NCI-H1930 (cell line): ENCODE data around the gene PIANP.

ENCODE experiments used
- DNase-seq, 2 experiments: peaks; one replicate each; lab custom pipeline; 2025; lab: John Stamatoyannopoulos, UW

PIANP gene

DNA sequence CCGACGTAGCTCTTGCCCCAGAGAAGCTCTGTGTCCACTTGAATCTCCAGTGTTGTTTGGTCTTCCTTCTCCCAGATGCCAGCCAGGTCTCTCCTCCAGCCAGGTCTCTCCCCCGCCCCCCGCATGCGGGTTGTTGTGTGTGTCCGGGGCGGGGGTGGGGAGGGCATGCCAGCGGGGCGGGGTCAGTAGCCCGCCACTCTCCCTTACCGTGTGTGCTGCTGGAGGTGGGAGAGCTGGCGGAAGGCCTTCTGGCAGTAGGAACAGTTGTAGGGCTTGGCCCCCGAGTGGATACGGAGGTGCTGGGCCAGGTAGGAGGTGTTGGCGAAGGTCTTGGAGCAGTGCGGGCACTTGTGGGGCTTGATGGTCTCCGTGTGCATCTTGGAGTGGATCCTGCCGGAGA lies 28.5 kb downstream of the PIANP start:
- DNase-seq, result no peak

DNA sequence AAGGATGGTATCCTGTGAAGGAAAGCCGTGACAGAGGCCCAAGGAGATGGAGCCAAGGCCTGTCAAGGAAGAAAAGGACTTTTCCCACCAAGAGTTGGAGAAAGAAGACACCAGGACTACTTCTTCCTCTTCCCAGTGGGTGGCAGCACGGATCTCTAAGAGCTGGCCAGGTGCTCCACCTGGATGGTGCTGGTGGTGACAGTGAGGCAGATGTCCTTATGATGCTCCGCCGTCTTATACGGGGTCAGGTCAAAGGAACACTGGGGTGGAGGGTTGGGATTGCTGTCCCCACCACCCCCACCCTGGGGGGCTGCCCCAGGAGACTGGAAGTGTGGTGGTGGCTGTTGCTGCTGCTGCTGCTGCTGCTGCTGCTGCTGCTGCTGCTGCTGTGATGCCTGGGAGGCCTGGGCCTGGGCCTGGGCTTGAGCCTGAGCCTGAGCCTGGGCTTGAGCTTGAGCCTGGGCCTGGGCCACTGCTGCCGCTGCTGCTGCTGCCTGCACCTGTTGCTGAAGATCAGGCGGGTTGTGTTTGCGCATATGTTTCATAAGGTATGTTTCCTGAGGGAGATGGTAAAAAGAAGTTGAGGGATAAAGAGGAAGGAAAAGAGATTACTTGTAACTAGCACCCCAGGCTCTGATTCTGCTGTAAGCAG lies 32.9 kb downstream of the PIANP start:
- peak in 1 of 2 experiments; percentile 50 for DNase-seq

- no peak for DNase-seq
These were observed 34.4 kb downstream of the PIANP start for GRCh38 chr12:6666211-6666610.

DNA sequence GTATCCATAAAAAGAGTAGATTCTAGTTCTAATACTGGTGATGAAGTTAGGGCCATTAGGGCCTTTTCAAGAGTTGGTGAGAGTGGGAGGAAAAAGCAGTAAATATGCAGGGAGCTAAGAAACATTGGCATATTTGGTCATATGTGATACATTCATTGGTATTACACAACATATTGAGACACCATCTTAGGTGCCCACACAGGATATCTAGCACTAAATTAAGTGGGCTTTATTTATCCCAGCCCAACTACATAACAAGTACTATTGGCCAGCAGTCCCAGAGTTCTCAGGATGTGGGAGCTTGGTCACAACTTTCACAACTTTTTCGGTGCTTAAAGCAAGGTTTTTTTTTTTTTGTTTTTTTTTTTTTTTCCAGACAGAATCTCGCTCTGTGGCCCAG lies 35.7 kb downstream of the PIANP start:
- no peak for DNase-seq

DNA sequence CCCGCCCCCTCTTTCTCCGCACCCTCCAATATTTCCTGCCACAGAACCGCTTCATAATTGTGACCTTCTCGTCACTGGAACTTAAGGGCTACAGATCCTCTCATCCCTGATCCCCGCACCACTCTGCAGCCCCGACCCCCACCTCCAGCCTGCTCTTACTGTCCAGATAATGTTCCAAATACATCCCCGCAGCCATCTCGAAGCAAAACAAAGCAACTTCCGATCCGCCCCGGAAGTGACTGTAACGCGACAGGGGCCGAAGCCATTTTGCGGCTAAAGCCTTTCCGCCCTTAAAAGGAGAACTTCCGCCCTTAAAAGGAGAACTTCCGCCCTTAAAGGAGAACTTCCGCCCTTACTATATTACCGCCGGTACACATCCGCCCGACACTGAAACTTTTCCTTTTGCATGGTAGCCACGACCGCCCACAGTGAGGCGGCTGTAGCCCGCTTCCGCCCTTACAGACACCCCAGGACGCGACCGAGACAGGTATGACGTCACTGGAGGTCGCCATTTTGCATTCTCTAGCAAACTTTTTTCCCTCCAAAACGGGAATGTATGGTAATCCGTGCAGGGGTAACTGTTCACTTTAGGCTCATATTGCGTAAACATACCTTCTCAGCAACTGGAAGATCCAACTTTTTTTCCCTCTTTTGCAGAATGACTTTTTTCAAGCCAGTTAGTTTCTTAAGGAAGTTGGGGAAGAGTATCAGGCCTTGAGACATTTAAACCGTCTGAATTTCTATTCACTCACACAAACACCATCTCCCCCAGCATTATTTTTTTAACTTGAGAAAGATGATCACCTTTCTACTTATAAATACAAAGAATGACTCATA lies 37.5 kb downstream of the PIANP start, which contains the start of gene ING4:
Gene ING4 (minus strand): TSS at position 214 of the 837 bp plus-strand sequence. CDS start 18 bp downstream, at position 196.
- peak; percentile 100 for DNase-seq

DNA sequence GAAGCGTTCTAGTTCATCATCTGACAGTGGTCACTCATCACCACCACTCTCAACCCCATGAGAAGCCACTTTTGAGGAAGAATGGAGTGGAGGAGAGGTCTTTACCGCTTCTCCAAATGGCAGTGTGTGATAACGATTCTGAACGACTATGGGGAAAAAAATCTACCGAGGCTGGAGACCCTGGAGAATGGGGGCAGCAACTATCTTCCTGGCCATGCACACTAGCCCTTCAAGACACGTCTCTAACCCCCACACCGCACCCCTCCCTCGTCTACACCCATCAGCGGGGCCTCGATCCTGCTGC lies 38.1 kb downstream of the PIANP start:
- DNase-seq, result no peak

GRCh38 chr12:6653987-6654386 lies 46.6 kb downstream of the PIANP start:
- no peak for DNase-seq

- DNase-seq, result no peak
These were observed 47.3 kb downstream of the PIANP start for GRCh38 chr12:6653342-6653741.

DNA sequence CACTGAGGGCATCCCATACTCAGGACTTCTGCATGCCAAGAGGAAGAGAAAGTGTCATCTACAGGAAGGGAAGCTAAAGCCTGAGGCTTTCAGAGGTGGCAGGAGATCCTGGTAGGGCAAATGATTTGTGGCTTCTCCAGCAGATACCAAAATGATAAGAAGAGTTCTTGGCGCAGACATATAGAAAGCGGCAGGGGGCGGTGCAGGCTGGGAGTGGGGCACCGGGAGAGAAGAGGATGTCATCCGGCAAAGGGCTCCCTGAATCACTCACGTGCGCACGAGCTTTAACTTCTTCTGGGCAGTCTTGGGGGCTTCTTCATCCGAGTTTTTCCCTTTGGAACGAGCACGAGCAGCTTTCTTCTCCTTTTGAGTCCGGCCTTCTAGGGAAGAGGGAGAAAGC lies 48.2 kb downstream of the PIANP start:
- no peak for DNase-seq

GRCh38 chr12:6650832-6651231 lies 49.8 kb downstream of the PIANP start:
- no peak for DNase-seq

- no peak for DNase-seq
These were observed 53.5 kb downstream of the PIANP start, which contains the start of gene ACRBP for GRCh38 chr12:6647083-6647604. Gene ACRBP (minus strand): TSS chr12:6647432. CDS start chr12:6647366, 66 bp downstream.

GRCh38 chr12:6646276-6647082 lies 54.1 kb downstream of the PIANP start:
- no peak for DNase-seq

DNA sequence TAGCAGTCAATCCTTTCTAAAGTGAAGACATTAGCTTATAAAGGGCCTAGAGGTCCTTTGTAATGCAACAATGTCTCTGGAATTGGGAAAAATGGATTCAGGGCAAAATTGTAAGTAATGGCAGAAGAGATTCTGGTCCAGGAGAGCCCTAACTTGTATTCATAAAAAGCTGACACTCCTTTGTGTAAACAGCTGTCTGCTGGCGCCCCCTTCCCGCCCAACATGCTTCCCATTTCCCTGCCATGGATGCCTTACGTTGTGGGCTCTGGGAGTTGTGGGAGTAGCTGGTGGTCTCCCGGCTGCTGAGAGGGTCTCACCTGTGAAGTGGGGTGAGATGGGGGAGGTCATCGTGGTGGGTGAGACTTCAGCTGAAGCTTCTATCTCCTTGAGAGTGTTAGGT lies 55.7 kb downstream of the PIANP start:
- DNase-seq, result no peak

GRCh38 chr12:6644257-6644596 lies 56.4 kb downstream of the PIANP start:
- DNase-seq, result no peak
